ENCODE results near the gene EPYC.

EPYC gene, protein sequence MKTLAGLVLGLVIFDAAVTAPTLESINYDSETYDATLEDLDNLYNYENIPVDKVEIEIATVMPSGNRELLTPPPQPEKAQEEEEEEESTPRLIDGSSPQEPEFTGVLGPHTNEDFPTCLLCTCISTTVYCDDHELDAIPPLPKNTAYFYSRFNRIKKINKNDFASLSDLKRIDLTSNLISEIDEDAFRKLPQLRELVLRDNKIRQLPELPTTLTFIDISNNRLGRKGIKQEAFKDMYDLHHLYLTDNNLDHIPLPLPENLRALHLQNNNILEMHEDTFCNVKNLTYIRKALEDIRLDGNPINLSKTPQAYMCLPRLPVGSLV

DNA sequence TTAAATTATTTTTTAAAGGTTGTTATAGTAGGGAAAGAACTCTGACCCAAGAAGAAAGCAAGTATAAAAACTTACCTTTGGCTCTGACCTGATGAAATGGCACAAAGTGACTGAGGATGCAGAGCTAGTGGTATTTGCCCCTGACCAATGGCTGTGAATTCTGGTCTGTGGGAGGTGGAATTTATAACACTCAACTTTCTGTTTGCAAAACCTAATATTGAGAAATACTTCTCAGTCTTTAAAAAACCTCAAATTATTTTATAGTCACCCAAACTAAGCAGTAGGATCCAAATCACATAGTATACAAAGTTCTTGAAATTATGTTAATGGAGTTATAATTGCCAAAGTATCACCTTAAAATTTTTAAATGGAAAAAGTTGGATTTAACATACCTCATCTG lies at the start of gene EPYC:
Gene EPYC, minus strand, starts transcription at position 101 of the 400 bp plus-strand sequence. CDS start 2,407 bp downstream, outside the sequence.
- no peak for DNase-seq

DNA sequence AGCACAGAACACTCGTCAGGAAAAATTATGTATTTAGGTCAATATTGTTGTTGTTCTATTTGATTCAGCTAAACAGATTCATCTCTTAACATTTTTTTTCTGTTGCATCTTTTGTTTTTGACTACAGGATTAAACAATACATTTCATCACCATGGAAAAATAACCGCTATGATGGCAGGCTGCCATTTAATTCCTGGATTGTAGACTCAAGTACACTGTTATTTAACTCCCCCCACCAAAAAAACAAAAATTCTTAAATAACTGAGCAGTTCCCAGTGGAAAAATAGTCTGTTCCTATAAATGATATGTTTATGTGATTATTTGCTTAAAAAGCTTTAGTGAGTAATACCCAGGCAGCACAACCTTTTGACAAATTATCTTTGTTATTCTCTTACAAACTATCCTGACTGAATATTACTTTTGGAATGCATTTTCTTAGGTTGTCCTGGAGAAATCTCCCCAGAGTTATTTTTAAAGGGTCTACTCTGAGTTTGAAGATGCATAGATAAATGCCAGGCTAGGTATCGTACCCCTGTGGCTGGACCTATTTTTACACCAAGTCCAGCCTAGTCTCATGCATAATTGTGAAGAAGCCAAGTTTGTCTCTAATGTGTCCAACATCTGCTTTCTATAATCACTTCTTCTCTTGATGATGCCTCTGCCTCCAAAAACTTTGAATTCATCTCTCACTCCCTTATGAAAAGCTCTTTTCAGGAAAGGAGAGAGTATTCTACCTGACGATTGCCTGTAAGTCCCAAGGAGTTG lies 49.4 kb upstream of the EPYC start:
- DNase-seq = no peak

DNA sequence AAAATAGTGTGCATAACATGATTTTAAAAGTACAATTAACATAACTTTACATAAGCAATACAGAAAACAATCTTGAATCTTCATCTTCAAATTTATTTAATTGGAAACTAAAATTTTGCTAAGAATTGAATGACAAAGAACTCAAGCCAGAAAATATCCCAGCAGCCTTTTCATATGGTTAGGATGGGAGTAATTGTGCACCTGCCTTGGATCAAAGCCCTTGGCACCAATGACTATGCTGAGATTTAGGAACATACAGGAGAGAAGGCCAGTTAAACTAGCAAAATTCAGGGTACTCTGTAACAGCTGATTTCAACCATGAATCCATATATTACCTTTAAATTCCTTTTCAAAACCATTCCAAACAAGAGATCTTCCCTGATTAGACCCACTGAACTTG lies 47.3 kb upstream of the EPYC start:
- no peak for DNase-seq

DNA sequence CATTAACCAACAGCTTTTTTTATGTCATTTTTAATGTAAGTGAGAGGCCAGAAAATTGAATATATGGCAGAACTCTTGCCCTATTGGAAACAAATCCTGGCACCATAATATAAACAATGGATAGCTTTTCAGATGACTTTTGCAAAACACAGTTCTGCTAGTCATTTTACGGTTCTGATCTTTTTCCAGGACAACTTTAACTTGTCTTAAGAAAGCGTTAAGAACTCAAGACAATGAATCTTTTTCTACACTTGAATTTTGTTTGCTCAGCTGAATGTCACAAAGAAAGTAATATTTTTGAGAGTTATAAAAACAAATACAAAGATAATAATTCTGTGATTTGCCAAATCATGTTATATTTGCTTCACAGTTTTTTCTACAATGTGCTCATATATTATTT lies 39.8 kb upstream of the EPYC start:
- no peak for DNase-seq

DNA sequence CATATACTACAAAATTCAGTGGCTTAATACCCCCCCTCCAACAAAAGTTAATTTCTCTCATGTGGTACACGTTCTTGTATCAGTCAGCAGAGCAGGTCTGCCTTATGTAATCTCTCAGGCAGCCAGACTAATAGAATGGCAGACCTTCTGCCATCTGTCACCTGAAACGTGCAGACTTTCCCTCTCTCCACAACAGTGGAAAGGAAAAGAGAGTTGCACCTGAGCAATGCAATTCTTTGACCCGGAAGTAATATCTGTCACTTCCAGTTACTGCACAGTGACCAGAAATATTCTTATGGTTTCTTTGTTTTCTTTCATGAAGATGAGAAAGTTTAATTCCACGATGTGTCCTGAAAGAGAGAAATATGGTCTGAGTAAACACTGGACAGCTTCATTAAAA lies 38.6 kb upstream of the EPYC start:
- DNase-seq = no peak

DNA sequence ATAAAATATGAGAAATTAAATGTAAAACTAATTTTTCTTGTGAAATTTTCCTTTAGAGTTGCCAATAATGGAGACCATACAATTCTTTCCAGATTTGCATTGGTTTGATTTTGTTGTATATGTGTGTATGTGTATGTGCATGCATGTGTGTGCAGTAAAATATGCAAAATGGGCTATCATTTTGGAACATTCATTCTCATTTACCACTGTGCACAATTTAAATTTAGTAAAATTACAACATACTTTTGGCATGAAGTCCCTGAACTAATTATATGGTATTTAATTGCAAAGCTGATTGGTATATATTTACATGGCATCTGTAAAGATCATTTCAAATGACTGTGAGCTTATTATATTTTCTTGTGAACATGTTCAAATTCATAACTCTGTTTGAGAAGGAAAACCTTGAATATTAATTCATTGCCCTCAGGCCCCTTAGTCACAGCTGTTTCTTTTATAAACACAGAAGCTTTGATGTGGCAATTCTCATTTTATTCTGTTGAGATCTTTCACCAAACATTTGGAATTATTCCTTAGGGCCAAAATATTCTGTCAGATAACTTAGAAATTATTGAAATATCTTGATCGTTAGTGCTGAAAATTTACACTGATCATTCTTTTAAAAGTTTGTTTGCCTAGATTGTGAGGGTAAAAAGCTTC lies 35.5 kb upstream of the EPYC start:
- no peak for DNase-seq

DNA sequence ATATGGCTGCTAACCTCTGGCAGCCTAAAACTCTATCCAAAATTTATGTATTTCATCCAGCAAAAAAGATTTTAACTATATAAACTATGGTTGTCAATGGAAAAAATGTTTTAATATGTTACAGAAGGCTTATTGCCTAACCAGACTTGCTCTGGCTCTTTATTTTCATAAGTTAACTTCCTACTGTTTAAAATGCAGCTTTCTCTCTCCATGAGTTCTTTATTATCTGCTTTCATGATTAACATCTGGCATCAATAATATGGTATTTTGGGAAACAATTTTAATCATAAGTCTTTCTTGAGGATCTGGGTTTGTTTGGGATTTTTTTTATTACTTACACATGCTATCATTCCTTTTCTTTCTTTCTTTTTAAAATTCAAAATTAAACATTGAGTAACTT lies 32.5 kb upstream of the EPYC start:
- no peak for DNase-seq

DNA sequence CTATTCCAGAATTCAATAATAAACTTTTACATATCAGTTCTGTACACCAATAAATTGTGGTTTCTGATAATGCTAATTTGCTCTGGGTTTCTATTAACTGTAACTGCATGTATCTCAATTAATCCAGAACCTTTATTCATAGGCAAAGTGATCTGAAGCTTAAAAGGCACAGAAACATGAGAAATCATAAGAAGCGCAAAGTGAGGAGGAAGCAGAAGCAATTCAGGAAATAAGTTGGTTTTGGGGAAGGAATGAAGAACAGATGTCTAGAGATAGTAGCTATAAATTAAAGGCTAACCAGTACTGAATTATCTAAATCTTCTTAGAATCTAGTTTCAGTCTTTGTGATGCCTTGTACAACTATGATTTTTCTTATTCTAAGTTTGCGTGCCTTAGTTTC lies 28.5 kb upstream of the EPYC start:
- DNase-seq = no peak

DNA sequence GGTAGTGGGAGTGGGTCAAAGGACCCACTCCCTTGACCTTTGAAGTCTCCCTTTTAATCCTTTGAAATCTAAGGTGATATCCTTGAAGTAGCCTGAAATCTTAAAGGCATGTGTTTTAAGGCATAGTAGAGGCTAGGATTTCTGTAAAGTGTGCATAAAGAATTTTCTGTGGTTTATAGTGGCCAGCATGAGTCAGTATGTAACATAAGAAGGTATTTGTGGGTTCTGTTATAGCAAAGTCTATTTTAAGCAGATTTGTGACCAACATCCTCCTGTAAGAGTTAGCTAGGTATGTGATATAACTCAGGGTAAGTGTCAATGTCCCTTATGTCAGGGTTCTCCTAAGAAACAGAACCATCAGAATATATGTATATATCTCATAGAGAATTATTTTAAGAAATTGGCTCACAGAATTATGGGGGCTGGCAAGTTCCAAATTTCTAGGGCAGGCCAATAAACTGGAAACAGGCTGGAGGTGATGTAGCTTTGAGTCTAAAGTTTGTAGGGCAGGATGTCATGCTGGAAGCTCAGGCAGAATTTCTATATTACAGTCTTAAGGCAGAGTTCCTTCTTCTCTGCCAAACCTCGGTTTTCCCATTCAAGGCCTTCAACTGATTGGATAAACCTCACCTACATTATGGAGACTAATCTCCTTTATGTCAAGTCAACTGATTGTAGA lies 18.7 kb upstream of the EPYC start:
- no peak for DNase-seq

DNA sequence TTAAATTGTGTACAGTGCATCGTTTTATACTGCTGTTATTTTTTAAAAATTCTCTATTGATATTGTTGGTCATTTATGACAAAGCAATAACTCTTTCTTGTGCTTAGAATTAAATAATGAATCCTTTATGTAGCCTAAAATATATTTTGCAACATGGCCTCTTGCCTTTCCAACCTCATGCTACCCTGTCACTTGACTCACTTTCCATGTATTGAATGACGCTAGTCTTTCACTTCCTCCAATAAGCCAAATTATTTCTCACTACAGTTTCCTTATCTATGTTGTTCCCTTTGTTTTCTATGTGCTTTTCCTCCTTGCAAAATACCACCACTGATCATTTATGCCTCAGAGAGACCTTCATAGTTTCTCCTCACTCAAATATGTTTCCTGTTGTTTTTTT lies 16.3 kb upstream of the EPYC start:
- DNase-seq = no peak

DNA sequence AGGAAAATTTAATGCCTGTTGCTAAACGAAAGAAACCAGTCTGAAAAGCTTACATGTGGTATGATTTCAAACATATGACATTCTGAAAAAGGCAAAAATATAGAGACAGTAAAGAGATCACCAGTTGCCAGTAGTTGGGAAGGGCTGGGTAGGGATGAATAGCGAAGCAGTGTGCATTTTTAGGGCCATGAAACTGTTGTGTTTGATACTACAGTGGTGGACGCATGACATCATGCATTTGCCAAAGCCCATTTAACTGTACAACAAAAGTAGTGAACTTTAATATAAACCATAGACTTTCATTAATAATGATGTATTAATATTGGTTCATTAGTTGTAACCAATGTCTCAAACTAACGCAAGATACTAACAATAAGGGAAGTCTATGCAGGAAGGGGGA lies 14.7 kb upstream of the EPYC start:
- no peak for DNase-seq

DNA sequence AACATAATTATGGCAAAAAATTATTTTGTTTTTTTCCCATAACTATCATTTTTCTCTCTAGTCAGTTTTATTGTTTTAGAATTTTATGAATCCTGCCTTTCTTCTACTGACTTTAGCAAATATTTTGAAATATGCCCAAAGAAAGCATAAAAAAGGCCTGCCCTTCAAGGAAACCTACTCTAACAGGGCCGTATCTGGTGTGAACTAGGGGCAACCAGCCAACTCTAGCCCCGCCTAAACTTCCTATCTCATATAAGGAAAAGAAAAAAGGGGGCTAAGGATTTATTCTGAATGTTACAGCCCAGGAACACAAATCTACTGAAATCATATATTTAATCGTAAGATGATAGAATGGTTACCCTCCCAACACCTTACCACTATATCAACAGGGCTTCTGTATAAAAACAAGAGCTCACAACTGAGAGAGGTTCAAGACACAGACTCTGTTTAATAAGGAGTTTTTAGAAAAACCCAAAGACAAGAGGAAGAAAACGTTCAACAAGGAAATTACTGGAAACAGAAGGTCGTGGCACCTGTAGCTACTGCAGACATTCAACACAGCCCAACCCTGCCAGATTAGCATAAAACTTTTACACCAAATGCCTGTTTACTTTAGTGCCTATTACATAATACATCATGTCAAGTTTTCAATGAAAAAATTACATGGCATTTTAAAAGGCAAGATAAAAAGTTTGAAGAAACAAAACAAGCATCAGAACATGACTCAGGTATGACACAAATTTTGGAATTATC lies 12.9 kb upstream of the EPYC start:
- DNase-seq = no peak

DNA sequence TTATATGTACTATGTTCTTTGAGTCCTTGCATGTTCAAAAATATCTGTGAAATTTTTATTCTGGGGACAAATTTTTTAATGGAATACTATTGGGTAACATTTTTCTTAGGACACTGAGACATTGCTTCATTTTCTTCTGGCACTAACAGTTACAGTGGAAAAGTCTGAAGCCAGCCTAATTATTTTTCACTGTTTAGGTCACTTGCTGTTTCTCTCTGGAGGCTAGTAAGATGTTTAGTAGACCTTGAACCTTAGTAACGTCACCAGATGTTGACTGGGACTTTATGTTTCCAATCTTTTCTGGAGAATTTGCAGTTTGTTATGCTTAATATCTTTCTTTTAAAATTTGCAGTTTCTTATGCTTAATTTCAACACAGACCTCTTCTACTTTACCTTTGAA lies 12.3 kb upstream of the EPYC start:
- no peak for DNase-seq

DNA sequence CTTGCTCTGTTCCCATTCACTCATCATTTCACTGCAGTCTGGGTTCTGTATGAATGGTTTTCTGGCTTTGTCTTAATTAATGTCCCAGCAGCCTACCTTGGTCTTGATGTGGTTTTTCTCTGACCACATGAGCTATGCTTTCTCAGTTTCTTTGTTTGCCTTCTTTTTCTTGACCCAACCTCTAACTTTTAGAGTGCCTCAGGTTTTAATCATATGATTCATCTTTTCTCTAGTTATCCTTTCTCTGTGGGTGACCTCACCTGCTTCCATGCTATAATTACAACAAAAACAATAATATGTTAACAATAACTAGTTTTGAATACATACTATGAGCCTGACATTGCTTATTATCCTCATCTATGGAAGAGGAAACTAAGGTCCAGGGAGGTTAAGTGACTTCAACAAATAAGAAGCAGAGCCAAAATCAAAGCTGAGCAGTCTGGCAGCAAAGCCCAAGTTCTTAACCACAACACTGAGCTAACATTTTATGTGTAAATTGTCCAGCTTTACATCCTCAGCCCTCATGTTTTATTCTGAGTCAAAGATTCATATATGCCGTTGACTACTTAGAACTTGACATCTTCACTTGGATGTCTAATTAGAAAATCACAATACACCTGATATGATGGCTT lies 4.7 kb upstream of the EPYC start:
- DNase-seq = no peak

DNA sequence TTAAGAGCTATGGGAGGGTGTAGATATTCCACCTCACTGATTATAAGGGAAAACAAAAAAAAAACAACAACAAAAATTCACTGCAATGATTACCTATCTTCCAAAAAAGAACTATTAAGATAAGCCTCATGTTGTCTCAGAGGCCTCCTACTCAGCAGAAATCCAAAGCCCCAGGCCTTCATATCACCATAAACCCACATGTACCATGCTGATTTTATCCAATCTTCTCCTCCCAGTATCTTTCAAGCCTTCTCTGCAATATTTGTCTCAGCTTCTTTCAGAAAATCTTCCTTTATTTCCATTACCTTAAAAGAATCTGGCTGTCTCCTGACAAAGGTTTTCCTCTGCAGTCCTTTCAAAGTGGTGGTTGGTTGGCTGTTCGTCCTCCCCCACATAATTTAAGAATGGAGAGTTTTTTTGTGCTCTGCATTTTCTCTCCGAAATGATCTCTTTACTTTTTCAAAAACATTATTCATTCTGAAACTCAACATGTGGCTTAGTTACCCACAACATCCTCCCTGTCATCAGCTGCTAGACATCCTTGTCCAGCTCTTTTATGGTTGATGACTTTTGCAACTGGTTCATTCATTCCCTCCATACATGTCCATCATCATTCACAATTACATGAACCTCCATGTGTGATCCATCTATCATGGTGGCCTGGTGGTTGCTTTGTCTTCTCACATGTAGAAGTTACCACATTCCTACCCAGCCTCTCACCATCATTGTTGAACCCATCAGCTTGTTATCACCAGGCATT lies 2.9 kb upstream of the EPYC start:
- no peak for DNase-seq

DNA sequence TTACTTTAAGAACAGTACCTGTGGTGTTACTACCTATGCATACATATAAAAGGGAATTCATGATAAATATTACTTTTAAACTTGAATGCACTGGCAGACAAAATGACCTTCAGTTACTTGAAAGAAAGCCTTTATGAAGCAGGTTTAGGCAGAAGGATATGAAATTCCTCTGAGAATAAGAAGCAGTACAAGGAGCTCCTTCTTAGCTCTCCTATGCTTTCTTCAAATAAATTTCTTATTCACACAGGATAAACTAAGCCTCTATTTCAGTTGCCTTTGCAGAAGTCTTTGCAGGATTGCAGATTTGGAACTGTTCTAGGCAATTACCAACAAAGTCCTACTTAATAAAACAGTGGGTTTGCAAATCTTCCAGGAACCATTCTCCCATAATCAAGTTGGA lies 1.0 kb downstream of the EPYC start:
- no peak for DNase-seq

DNA sequence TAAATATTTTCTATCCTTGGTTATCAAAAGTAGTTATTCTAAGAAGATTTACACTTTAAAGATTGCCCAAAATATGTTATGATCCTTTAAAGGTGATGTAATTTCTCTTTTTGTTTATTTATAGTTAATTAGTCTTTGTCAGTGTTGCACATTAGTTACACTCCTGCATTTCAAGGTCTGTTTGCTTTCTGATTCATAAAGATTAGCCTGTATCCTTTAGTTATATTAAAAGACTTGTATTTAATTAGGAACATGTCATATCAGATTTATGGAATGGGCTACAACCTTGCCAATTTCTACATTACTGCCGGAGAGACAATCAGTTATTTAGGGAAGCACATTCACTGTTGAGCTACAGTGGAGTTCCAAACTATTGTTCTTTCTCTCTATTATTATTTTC lies 3.5 kb downstream of the EPYC start:
- no peak for DNase-seq

DNA sequence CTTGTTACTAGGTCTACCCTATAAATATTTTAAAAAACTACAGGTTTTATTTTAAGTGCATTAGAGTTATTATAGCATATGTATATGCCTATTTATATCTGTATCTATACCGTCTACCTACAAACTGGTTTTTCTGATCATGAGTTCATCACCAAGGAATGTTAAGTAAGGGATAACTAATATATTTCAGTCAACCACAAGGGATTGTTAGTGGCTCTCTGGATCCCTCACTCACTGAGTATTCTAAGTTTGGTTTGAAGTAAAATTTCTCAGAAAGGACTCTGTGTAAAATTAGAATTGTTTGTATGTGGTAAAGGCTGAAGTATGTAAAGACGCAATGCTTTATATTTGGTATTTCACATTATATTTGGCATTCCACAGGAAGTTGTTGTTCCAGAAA lies 4.8 kb downstream of the EPYC start:
- DNase-seq = no peak

DNA sequence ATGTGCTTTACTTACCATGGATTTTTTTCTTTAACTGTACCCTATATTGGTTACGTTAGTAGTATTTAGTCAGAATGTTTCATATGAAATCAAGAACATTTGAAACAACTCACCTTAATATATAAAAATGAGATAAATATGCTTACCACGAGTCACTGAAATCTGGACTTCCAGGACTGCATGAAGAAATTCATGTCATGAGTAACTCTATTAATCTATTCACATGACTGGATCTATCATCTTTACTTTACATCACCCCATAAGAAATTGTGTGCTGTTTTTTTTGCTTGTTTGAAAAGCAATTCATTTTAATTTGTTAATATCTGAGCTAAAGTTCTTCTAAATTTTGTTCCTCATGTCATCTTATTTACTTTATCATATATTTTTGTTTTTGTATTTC lies 5.2 kb downstream of the EPYC start:
- no peak for DNase-seq

DNA sequence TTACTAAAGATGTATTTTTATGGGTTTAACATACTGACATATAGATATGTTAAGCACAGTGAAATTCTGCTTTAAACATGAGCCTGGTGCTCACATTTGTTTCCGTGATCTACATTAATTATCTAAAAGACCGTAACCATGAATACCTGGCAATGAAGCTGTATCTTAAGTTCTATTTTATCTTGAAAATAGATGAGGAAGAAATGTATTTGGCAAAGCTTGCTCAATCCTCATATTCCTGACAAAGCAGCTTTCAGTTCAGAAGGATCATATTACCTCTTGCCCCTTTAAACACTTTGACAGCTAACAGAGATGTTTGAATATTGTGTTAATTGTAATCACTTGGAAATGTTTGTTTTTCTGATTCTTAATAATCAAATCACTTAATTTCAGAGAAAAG lies 9.8 kb downstream of the EPYC start:
- DNase-seq = no peak

DNA sequence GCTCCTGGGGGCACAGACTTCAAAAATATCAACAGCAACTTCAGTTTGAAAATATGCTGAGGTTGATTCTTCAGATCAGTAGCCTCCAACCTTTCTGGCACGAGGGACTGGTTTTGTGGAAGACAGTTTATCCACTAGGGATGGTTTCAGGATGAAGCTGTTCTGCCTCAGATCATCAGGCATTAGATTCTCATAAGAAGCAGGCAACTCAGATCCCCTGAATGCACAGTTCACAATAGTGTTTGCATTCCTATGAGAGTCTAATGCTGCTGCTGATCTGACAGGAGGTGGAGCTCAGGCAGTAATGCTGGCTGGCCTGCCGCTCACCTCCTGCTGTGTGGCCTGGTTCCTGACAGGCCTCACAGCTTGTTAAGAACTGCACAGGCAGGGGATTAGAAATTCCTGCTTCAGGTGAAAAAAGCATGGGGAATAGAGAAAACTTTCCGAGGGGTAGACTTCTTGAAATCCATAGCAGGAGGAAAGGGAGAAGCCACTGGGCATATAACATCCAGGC lies 12.8 kb downstream of the EPYC start:
- no peak for DNase-seq

All from stimulated activated naive CD4-positive, alpha-beta T cell treated with Interleukin-2 at 50 U/mL for 16 hours (primary cell).